ENCODE results near the gene ZBTB17. TPM values are rescaled to one million over a fixed set of nuclear protein-coding genes. Genes with fewer than 3 reads are reported as not detected.
"Not testable (repeated sequence)": the region's sequence is repeated elsewhere in the genome, so short reads cannot be mapped to it uniquely, and the experiment has no call there.

ZBTB17 gene
- total RNA-seq, 1 experiment from 2014 or later = 26.5 TPM

DNA sequence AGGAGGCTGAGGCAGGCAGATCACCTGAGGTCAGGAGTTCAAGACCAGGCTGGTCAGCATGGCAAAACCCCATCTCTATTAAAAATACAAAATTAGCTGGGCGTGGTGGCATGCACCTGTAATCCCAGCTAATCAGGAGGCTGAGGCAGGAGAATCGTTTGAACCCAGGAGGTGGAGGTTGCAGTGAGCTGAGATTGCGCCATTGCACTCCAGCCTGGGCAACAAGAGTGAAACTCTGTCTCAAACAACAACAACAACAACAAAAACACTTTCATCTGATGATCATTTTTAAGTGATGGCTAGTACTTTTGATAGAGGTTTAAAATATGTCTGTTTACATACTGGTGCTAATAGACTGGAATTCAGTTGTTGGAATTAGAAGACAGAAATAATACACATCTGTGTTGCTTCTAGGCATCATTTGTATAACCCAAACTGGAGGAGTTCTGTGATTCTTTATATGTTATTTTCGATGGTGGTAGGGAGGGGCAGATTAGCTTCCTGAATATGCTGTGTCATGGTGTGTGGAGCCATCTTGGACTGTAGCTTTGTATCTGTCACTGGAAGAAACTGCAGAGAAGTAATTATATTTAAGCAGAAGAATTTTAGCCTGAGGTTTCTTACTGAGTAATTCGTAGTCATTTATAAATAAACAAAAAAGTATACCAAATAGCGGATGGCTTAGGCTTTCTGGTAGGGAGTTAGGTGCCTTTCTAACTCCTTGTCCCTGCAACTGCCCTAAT is 82.9 kb downstream of the ZBTB17 start:
- in situ Hi-C loops (cut with HindIII; ENCODE audit: low pct_unique_long_range_greater_than_20kb, low sequenced_read_pairs) = not testable (repeated sequence)
- peak; percentile 59 for DNase-seq (ENCODE audit: low read depth)

Other genes with a start within 250 kb of the ZBTB17 start
- gene SLC25A34, start 239.8 kb downstream of the ZBTB17 start, total RNA-seq (2014; rRNA removed; shearing (Covaris generic); ENCODE audit: low replicate concordance) = 0.07 and 1.0 TPM in 2 replicates
- gene TMEM82, start 233.6 kb downstream of the ZBTB17 start, total RNA-seq (2014; rRNA removed; shearing (Covaris generic); ENCODE audit: low replicate concordance) = not detected in 2 replicates
- 7.0 and 9.3 TPM in 2 replicates for gene FBLIM1, start 217.3 kb downstream of the ZBTB17 start, total RNA-seq (2014; rRNA removed; shearing (Covaris generic); ENCODE audit: low replicate concordance)
- 4.0 and 5.1 TPM in 2 replicates for gene UQCRHL, start 168.5 kb downstream of the ZBTB17 start, total RNA-seq (2014; rRNA removed; shearing (Covaris generic); ENCODE audit: low replicate concordance)
- 6.9 and 9.3 TPM in 2 replicates for gene SPEN, start 128.4 kb downstream of the ZBTB17 start, total RNA-seq (2014; rRNA removed; shearing (Covaris generic); ENCODE audit: low replicate concordance)
- not detected in 2 replicates for gene SRARP, start 28.1 kb upstream of the ZBTB17 start, total RNA-seq (2014; rRNA removed; shearing (Covaris generic); ENCODE audit: low replicate concordance)
- gene HSPB7, start 41.9 kb upstream of the ZBTB17 start, total RNA-seq (2014; rRNA removed; shearing (Covaris generic); ENCODE audit: low replicate concordance) = not detected in 2 replicates
- gene CLCNKA, start 45.9 kb upstream of the ZBTB17 start, total RNA-seq (2014; rRNA removed; shearing (Covaris generic); ENCODE audit: low replicate concordance) = not detected in 2 replicates
- gene CLCNKB, start 67.7 kb upstream of the ZBTB17 start, total RNA-seq (2014; rRNA removed; shearing (Covaris generic); ENCODE audit: low replicate concordance) = not detected in 2 replicates
- gene FAM131C, start 97.5 kb upstream of the ZBTB17 start, total RNA-seq (2014; rRNA removed; shearing (Covaris generic); ENCODE audit: low replicate concordance) = 2.1 and 2.4 TPM in 2 replicates
- 64.0 and 81.3 TPM in 2 replicates for gene EPHA2, start 180.0 kb upstream of the ZBTB17 start, total RNA-seq (2014; rRNA removed; shearing (Covaris generic); ENCODE audit: low replicate concordance)
- 26.2 and 26.4 TPM in 2 replicates for gene ARHGEF19, start 236.6 kb upstream of the ZBTB17 start, total RNA-seq (2014; rRNA removed; shearing (Covaris generic); ENCODE audit: low replicate concordance)

Measured in Caki2 (cell line).